WTC11 (cell line): ENCODE measurements around the gene TRIM10. TPM values are rescaled to one million over a fixed set of nuclear protein-coding genes. Genes with fewer than 3 reads are reported as not detected.

ENCODE experiments used
- ATAC-seq: fragments of 200-7000 bp; cut with Tn5 transposase; 2 replicates; pipeline ENCODE4 v1.10.0; 2021; ENCODE audit warnings: mild to moderate bottlenecking, moderate library complexity
- CTCF ChIA-PET: fragments of 300-600 bp; sonication (Branson Sonifier 250); formaldehyde crosslinking; loops from one replicate; lab custom pipeline; 2021; ENCODE audit warnings: antibody characterized with exemption; lab: Charles Lee
- POLR2A ChIA-PET: fragments of 350-600 bp; sonication (Branson Sonifier 250); formaldehyde crosslinking; loops from one replicate; lab custom pipeline; 2021; ENCODE audit warnings: antibody characterized with exemption; lab: Charles Lee
- DNase-seq: peaks from one replicate; pipeline ENCODE4 v3.0.0; 2021; ENCODE audit warnings: low spot score
- H3K27ac Mint-ChIP-seq: 2 replicates; pipeline ENCODE4 v1.8.0; 2021; ENCODE audit warnings: mixed read lengths
- H3K27me3 Mint-ChIP-seq: 2 replicates; pipeline ENCODE4 v1.8.0; 2021; ENCODE audit warnings: low read depth, mild to moderate bottlenecking, moderate library complexity, mixed read lengths
- H3K36me3 Mint-ChIP-seq: 2 replicates; pipeline ENCODE4 v1.8.0; 2021; ENCODE audit warnings: mixed read lengths
- H3K4me1 Mint-ChIP-seq: 2 replicates; pipeline ENCODE4 v1.8.0; 2022; ENCODE audit warnings: mixed read lengths
- H3K4me3 Mint-ChIP-seq: 2 replicates; pipeline ENCODE4 v1.8.0; 2021; ENCODE audit warnings: mild to moderate bottlenecking, moderate library complexity, mixed read lengths
- H3K9me3 Mint-ChIP-seq: 2 replicates; pipeline ENCODE4 v1.8.0; 2021; ENCODE audit warnings: mixed read lengths
- ATF3 ChIP-seq: sonication (generic); formaldehyde crosslinking; conservative IDR thresholded peaks from 2 replicates; pipeline ENCODE4 v1.8.1; 2022; ENCODE audit warnings: mild to moderate bottlenecking, missing genetic modification reagents
- CREB1 ChIP-seq: sonication (generic); formaldehyde crosslinking; IDR thresholded peaks from 2 replicates; pipeline ENCODE4 v1.8.0; 2023; ENCODE audit warnings: mild to moderate bottlenecking, missing genetic modification reagents
- FOXJ3 ChIP-seq: sonication (generic); formaldehyde crosslinking; IDR thresholded peaks from 2 replicates; pipeline ENCODE4 v1.9.0; 2021; ENCODE audit warnings: missing genetic modification reagents, mild to moderate bottlenecking, borderline replicate concordance
- HMGA2 ChIP-seq: fragments of 250-450 bp; sonication (Bioruptor Pico); IDR thresholded peaks from 2 replicates; pipeline ENCODE4 v1.4.0; 2021; ENCODE audit warnings: mild to moderate bottlenecking, moderate library complexity
- HMGXB4 ChIP-seq: sonication (generic); formaldehyde crosslinking; IDR thresholded peaks from 2 replicates; pipeline ENCODE4 v1.8.1; 2023; ENCODE audit warnings: mild to moderate bottlenecking, moderate library complexity, missing genetic modification reagents
- MXD4 ChIP-seq: fragments of 250-450 bp; sonication (Bioruptor Pico); IDR thresholded peaks from 2 replicates; pipeline ENCODE4 v1.8.0; 2021; ENCODE audit warnings: mild to moderate bottlenecking, moderate library complexity, borderline replicate concordance
- NR3C1 ChIP-seq: sonication (generic); formaldehyde crosslinking; conservative IDR thresholded peaks from 2 replicates; pipeline ENCODE4 v1.8.1; 2023; ENCODE audit warnings: low read depth, mild to moderate bottlenecking, missing genetic modification reagents
- PRDM15 ChIP-seq: sonication (generic); formaldehyde crosslinking; IDR thresholded peaks from 2 replicates; pipeline ENCODE4 v1.8.0; 2022; ENCODE audit warnings: missing genetic modification reagents
- SMAD3 ChIP-seq: sonication (generic); formaldehyde crosslinking; IDR thresholded peaks from 2 replicates; pipeline ENCODE4 v1.8.0; 2022; ENCODE audit warnings: missing genetic modification reagents, mild to moderate bottlenecking, borderline replicate concordance
- USF2 ChIP-seq: sonication (generic); formaldehyde crosslinking; IDR thresholded peaks from 2 replicates; pipeline ENCODE4 v1.8.1; 2023; ENCODE audit warnings: mild to moderate bottlenecking, missing genetic modification reagents, moderate library complexity
- total RNA-seq: library from RNA; stranded (reverse); gene quantifications from 3 replicates; pipeline ENCODE4 v1.2.3, GENCODE V29; 2021
- TF ChIP-seq, protein P1 (sequence below): sonication (generic); formaldehyde crosslinking; IDR thresholded peaks from 2 replicates; pipeline ENCODE4 v1.8.1; 2023; ENCODE audit warnings: mild to moderate bottlenecking, missing genetic modification reagents, borderline replicate concordance
- TF ChIP-seq, protein P2 (sequence below): sonication (generic); formaldehyde crosslinking; IDR thresholded peaks from 2 replicates; pipeline ENCODE4 v1.8.0; 2023; ENCODE audit warnings: missing genetic modification reagents, mild to moderate bottlenecking, borderline replicate concordance
- TF ChIP-seq, protein P3 (sequence below): sonication (generic); formaldehyde crosslinking; IDR thresholded peaks from 2 replicates; pipeline ENCODE4 v1.8.1; 2023; ENCODE audit warnings: mild to moderate bottlenecking, missing genetic modification reagents
- TF ChIP-seq, protein P4 (sequence below): sonication (generic); formaldehyde crosslinking; IDR thresholded peaks from 2 replicates; pipeline ENCODE4 v1.8.1; 2022; ENCODE audit warnings: mild to moderate bottlenecking, missing genetic modification reagents, moderate library complexity, borderline replicate concordance
- TF ChIP-seq, protein P5 (sequence below): sonication (generic); formaldehyde crosslinking; IDR thresholded peaks from 2 replicates; pipeline ENCODE4 v1.8.0; 2023; ENCODE audit warnings: missing genetic modification reagents
- TF ChIP-seq, protein P6 (sequence below): sonication (generic); formaldehyde crosslinking; IDR thresholded peaks from 2 replicates; pipeline ENCODE4 v1.8.0; 2022; ENCODE audit warnings: mild to moderate bottlenecking, missing genetic modification reagents

TRIM10 gene
- total RNA-seq, 1 experiment from 2014 or later, result 0.22 TPM

DNA sequence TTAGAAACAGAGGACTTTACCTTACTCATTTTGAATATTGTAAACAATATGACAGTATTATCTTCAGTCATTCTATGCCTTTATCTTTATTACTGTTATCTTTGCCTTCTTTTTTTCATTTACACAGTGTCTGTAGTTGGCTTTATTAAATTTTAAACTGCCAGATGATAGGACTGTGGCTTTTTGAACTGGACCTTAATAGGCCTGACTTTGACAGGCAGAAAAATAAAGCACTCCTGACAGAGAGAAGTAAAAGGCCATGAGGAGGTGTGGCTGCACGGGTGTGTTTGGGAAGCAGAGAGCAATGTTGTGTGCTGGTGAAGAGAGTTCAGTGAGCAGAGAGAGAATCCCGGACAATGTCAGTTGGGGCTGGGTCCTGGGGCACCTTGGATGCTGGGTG is 17.2 kb downstream of the TRIM10 start:
- Mint-ChIP-seq H3K27ac (no peak overlapping the region), H3K4me3 (no peak overlapping the region), H3K4me1 (peaks cover 4% of the 10 kb centered on the region), H3K36me3 (no peaks in the 10 kb centered on the region), H3K9me3 (no peaks in the 10 kb centered on the region), H3K27me3 (peaks cover 31% of the 10 kb centered on the region)
- DNase-seq (no peak), ATAC-seq (no peak)
- ChIA-PET POLR2A (no interaction called here), CTCF (interaction anchor here (0.9 to 3.2 kb wide), 3 partner anchors 13 to 42 kb away, joined by 4 to 11 read pairs (median 8); no protein-coding TSS in a partner anchor)
- TF ChIP-seq, protein P1, sequence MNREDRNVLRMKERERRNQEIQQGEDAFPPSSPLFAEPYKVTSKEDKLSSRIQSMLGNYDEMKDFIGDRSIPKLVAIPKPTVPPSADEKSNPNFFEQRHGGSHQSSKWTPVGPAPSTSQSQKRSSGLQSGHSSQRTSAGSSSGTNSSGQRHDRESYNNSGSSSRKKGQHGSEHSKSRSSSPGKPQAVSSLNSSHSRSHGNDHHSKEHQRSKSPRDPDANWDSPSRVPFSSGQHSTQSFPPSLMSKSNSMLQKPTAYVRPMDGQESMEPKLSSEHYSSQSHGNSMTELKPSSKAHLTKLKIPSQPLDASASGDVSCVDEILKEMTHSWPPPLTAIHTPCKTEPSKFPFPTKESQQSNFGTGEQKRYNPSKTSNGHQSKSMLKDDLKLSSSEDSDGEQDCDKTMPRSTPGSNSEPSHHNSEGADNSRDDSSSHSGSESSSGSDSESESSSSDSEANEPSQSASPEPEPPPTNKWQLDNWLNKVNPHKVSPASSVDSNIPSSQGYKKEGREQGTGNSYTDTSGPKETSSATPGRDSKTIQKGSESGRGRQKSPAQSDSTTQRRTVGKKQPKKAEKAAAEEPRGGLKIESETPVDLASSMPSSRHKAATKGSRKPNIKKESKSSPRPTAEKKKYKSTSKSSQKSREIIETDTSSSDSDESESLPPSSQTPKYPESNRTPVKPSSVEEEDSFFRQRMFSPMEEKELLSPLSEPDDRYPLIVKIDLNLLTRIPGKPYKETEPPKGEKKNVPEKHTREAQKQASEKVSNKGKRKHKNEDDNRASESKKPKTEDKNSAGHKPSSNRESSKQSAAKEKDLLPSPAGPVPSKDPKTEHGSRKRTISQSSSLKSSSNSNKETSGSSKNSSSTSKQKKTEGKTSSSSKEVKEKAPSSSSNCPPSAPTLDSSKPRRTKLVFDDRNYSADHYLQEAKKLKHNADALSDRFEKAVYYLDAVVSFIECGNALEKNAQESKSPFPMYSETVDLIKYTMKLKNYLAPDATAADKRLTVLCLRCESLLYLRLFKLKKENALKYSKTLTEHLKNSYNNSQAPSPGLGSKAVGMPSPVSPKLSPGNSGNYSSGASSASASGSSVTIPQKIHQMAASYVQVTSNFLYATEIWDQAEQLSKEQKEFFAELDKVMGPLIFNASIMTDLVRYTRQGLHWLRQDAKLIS (CRISPR knock-in tag), result no peak
- TF ChIP-seq USF2 (no peak), HMGXB4 (CRISPR knock-in tag) (no peak), NR3C1 (CRISPR knock-in tag) (no peak), PRDM15 (CRISPR knock-in tag) (no peak), HMGA2 (CRISPR knock-in tag) (no peak), MXD4 (CRISPR knock-in tag) (no peak), SMAD3 (CRISPR knock-in tag) (no peak), CREB1 (CRISPR knock-in tag) (no peak), ATF3 (CRISPR knock-in tag) (no peak), FOXJ3 (CRISPR knock-in tag) (no peak)
- TF ChIP-seq, protein P2, sequence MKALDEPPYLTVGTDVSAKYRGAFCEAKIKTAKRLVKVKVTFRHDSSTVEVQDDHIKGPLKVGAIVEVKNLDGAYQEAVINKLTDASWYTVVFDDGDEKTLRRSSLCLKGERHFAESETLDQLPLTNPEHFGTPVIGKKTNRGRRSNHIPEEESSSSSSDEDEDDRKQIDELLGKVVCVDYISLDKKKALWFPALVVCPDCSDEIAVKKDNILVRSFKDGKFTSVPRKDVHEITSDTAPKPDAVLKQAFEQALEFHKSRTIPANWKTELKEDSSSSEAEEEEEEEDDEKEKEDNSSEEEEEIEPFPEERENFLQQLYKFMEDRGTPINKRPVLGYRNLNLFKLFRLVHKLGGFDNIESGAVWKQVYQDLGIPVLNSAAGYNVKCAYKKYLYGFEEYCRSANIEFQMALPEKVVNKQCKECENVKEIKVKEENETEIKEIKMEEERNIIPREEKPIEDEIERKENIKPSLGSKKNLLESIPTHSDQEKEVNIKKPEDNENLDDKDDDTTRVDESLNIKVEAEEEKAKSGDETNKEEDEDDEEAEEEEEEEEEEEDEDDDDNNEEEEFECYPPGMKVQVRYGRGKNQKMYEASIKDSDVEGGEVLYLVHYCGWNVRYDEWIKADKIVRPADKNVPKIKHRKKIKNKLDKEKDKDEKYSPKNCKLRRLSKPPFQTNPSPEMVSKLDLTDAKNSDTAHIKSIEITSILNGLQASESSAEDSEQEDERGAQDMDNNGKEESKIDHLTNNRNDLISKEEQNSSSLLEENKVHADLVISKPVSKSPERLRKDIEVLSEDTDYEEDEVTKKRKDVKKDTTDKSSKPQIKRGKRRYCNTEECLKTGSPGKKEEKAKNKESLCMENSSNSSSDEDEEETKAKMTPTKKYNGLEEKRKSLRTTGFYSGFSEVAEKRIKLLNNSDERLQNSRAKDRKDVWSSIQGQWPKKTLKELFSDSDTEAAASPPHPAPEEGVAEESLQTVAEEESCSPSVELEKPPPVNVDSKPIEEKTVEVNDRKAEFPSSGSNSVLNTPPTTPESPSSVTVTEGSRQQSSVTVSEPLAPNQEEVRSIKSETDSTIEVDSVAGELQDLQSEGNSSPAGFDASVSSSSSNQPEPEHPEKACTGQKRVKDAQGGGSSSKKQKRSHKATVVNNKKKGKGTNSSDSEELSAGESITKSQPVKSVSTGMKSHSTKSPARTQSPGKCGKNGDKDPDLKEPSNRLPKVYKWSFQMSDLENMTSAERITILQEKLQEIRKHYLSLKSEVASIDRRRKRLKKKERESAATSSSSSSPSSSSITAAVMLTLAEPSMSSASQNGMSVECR (CRISPR knock-in tag), result no peak
- TF ChIP-seq, protein P3, sequence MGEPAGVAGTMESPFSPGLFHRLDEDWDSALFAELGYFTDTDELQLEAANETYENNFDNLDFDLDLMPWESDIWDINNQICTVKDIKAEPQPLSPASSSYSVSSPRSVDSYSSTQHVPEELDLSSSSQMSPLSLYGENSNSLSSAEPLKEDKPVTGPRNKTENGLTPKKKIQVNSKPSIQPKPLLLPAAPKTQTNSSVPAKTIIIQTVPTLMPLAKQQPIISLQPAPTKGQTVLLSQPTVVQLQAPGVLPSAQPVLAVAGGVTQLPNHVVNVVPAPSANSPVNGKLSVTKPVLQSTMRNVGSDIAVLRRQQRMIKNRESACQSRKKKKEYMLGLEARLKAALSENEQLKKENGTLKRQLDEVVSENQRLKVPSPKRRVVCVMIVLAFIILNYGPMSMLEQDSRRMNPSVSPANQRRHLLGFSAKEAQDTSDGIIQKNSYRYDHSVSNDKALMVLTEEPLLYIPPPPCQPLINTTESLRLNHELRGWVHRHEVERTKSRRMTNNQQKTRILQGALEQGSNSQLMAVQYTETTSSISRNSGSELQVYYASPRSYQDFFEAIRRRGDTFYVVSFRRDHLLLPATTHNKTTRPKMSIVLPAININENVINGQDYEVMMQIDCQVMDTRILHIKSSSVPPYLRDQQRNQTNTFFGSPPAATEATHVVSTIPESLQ (CRISPR knock-in tag), result no peak
- TF ChIP-seq, protein P4, sequence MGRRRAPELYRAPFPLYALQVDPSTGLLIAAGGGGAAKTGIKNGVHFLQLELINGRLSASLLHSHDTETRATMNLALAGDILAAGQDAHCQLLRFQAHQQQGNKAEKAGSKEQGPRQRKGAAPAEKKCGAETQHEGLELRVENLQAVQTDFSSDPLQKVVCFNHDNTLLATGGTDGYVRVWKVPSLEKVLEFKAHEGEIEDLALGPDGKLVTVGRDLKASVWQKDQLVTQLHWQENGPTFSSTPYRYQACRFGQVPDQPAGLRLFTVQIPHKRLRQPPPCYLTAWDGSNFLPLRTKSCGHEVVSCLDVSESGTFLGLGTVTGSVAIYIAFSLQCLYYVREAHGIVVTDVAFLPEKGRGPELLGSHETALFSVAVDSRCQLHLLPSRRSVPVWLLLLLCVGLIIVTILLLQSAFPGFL, result no peak
- TF ChIP-seq, protein P5, sequence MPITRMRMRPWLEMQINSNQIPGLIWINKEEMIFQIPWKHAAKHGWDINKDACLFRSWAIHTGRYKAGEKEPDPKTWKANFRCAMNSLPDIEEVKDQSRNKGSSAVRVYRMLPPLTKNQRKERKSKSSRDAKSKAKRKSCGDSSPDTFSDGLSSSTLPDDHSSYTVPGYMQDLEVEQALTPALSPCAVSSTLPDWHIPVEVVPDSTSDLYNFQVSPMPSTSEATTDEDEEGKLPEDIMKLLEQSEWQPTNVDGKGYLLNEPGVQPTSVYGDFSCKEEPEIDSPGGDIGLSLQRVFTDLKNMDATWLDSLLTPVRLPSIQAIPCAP (CRISPR knock-in tag), result no peak
- TF ChIP-seq, protein P6, sequence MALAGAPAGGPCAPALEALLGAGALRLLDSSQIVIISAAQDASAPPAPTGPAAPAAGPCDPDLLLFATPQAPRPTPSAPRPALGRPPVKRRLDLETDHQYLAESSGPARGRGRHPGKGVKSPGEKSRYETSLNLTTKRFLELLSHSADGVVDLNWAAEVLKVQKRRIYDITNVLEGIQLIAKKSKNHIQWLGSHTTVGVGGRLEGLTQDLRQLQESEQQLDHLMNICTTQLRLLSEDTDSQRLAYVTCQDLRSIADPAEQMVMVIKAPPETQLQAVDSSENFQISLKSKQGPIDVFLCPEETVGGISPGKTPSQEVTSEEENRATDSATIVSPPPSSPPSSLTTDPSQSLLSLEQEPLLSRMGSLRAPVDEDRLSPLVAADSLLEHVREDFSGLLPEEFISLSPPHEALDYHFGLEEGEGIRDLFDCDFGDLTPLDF, result no peak
